Measurements from ENCODE around the gene NAA25.
"Not testable (repeated sequence)": the region's sequence is repeated elsewhere in the genome, so short reads cannot be mapped to it uniquely, and the experiment has no call there.

The NAA25 gene

DNA sequence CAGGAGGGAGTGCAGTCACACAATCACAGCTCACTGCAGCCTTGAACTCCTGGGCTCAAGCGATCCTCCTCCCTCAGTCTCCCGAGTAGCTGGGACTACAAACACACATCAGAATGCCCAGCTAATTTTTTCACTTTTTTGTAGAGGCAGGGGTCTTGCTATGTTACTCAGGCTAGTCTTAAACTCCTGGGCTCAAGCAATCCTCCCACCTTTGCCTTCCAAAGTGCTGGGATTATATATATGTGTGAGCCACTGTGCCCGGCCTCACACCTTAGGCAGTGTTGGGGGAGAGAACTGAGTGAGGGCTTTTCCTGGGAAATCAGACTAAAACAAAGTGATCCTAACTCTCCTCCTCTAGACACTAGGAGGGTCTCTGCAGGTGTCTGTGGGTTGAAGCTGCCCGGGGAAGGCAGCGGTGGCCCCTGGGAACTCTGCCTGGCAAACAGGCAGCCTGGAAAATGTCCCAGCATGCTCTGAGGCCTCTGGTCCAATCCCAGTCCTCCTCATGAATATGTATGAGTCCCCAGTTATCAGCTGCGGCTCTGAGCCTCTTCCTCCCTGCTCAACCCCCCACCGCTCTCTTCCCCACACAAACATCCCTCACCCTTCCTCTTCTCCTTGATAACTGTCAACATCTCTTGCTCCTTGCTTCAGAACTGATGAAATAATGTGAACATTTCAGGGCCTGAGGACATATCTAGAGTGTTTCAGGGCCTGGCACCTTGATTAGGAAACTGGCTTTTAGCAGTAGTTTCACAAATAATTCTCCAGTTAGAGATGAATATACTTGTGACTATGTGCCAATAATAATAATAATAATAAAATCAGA, 7.9 kb upstream of the NAA25 start:
- DNase-seq (ENCODE audit: low read depth in 2 of 2), result no peak

DNA sequence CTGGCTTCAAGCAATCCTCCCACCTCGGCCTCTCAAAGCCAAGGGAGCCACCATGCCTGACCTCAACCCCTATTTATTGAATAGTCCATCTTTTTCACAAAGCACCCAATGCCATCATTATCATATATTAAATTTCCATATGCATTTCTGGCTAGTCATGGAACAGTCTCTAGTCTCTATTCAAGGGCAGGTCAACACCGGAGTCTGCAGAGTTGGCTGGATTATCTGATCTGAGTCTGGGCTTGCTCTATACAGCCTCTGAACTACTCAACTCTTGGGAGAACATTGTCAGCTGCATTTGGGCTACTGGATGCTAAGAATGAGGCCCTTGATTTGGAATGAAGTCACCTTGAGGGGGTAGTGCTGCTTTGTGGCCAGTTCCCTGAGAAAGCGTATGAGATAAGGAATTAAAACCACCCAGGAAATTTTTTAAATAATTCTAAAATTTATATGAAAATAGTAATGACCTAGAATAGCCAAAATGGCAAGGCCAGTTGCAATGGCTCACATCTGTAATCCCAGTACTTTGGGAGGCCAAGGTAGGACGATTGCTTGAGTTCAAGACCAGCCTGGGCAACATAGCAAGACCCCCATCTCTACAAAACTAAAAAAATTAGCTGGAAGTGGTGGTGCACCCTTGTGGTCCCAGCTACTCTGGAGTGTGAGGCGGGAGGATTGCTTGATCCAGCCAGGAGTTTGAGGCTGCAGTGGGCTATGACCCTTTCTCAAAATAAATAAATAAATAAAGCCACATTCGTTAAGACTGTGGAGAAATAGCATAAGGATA, 6.9 kb upstream of the NAA25 start:
- DNase-seq (ENCODE audit: low read depth in 2 of 2), result no peak

DNA sequence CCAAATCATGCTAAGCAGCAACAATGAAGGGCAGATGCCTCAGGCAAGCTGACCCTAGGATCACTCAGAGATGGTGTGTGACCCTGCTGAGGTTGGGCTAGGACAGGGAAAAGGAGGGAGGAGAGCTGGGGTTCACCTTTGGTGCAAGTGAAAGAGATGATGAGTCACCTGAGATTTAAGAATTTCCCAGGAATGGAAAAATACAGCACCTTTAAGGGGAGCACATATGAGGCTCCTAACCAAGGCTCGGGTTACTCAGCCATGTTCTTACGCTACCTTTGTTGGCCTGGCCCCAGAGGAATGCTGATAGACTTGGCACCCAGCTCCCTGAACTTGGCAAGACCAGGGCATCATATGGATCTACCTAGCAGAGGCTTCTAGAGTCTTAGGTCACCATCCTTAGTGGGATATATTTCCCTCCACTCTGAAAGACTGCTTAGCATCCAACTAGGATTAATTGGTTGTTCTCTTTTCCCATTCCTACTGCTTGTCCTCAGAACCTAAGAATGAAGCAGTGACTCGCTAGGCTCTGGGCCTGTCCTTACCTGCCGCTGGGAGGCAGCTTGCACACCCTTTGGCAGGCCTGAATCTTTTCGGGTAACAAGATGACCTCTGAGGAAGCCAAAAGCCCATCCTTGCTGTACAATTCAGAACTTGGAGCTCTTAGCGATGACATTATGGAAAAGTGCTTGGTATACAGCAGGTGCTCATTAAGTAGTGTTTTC, 4.0 kb upstream of the NAA25 start:
- DNase-seq (ENCODE audit: low read depth in 2 of 2), result no peak

DNA sequence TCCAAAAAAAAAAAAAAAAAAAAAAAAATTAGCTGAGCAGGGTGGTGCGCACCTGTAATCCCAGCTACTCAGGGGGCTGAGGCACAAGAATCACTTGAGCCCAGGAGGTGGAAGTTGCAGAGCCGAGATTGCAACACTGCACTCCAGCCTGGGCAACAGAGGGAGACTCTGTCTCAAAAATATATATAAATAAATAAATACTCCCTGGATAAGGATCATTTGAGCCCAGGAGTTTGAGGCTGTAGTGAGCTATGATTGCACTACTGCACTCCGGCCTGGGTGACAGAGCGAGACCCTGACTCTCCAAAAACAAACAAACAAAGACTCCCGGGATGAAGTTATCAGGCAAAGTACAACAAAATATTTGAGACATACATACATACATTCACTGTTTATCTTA, 3.3 kb upstream of the NAA25 start:
- DNase-seq (ENCODE audit: low read depth in 2 of 2), result no peak

DNA sequence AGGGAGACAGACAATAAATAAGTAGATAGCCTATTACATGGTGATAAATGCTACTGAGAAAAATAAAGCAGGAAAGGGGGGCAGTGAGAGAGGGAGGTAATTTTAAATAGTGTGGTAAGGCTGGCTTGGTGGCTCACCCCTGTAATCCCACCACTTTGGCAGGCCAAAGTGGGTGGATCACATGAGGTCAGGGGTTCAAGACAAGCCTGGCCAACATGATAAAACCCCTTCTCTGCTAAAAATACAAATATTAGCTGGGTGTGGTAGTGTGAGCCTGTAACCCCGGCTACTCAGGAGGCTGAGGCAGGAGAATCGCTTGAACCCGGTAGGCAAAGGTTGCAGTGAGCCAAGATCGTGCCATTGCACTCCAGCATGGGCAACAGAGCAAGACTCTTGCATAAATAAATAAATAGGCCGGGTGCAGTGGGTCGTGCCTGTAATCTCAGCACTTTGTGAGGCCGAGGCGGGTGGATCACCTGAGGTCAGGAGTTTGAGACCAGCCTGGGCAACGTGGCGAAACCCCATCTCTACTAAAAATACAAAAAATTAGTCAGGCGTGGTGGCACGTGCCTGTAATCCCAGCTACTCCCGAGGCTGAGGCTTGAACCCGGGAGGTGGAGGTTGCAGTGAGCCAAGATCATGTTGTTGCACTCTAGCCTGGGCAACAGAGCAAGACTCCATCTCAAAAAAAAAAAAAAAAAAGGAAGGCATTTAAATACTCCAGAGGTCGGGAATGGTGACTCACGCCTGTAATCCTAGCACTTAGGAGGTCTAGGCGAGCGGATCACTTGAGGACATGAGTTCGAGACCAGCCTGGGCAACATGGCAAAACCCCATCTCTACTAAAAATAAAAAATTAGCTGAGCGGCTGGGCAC, 2.4 kb upstream of the NAA25 start:
- not testable (repeated sequence) for DNase-seq (ENCODE audit: low read depth in 2 of 2)

DNA sequence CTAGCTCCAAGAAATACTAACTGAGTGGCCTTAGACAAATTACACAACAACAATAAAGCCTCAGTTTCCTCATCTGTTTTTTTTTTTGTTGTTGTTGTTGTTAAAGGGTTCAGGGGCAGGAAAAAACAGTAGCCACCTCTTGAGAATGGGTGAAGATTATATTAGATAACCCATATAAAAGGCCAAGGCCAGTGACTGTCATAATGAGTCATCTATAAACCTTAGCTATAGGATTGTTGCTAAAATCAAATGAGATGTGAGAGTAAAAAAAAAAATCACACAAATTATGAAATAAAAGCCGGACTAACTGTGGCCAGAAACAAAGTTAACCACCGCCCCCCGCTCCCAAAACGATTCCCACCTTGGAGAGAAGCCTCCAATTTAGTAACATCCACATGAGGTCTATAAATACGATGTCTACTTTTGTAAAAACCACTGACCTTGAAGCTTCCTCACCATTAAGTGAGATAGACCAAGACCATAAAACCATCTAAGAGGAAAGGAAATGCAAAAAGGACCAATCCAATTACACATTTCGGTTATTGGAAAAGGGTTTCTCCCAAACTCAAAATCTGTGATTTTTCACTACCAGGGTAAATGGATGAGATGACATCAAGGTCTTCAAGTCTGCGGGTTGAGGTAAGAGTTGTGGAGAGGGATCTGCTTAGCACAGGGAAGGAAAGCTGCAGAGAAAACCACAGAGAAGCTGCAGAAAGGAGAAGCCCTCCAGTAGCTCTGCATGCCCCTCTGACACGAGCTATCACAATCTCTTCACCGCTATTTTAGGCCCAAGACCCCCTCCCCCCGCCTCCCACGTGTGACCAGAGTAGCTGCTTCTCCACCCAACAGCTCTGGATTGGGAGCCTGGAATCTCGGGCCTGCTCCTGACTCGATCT, 1.0 kb downstream of the NAA25 start:
- DNase-seq (ENCODE audit: low read depth in 2 of 2), result no peak

DNA sequence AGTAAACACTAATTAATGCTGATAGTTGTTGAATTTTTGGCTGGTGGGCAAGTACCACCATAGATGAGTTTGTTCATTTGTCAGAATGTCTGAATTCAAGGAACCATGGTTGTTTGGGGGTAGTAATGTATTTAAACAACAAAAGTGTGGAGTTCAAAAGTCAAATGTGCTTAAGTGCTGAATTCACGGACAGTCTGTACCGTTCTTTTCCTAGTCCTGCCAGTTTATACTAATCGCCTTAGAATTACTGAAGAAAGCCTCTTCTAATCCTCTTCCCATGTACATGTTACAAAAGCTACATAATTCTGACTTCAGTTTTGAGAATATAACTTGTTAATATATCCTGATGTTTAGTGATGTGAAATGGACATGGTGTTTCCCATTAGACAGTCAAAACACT, 2.7 kb downstream of the NAA25 start:
- DNase-seq (ENCODE audit: low read depth in 2 of 2), result no peak

DNA sequence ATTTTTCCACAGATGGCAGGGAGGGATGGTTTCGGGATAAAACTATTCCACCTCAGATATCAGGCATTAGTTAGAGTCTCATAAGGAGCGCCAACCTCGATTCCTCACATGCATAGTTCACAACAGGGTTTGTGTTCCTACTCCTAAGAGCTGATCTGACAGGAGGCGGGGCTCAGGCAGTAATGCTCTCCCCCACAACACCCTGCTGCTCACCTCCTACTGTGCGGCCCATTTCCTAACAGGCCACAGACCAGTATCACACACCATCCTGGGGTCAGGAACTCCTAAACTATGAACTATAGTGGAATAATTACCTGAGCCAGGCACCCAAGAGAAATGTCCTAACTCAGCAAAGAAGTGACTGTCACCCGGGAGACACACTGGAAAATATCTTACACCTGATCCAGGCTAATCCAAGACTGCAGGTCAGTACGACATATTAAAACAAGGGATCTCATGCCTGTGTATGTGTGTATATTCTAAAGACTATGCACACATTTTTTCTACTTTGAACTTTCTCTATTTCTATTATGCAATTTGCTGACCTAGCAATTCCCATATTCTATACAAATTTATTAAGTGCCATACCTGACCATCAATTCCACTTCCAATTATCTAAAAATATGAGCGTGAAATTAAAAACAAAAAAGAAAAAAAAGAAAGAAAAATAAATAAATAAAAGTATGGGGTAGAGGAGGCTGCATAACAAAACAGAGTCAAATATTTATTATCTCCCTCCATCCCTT, 4.7 kb downstream of the NAA25 start:
- no peak for DNase-seq (ENCODE audit: low read depth in 2 of 2)

DNA sequence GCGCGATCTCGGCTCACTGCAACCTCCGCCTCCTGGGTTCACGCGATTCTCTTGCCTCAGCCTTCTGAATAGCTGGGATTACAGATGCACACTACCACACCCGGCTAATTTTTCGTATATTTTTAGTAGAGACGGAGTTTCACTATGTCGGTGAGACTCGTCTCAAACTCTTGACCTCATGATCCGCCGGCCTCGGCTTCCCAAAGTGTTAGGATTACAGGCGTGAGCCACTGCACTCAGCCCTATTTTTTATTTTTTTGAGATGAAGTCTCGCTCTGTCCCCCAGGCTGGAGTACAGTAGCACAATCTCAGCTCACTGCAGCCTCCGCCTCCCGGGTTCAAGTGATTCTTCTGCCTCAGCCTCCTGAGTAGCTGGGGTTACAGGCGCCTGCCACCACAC, 5.8 kb downstream of the NAA25 start:
- DNase-seq (ENCODE audit: low read depth in 2 of 2), result not testable (repeated sequence)

DNA sequence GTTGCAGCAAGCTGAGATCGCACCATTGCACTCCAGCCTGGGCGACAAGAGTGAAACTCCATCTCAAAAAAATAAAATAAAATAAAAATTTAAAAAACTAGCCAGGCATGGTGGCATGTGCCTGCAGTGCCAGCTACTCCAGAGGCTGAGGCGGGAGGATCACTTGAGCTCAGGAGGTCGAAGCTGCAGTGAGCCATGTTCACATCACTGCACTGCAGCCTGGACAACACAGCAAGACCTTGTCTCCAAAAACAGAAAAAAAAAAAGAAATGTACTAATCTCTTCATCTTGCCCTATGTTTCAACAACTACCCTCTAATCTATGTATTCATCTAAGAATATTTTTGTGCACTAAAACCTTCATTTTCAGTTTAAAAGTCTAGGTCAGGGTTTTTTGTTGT, 6.5 kb downstream of the NAA25 start:
- no peak for DNase-seq (ENCODE audit: low read depth in 2 of 2)

DNA sequence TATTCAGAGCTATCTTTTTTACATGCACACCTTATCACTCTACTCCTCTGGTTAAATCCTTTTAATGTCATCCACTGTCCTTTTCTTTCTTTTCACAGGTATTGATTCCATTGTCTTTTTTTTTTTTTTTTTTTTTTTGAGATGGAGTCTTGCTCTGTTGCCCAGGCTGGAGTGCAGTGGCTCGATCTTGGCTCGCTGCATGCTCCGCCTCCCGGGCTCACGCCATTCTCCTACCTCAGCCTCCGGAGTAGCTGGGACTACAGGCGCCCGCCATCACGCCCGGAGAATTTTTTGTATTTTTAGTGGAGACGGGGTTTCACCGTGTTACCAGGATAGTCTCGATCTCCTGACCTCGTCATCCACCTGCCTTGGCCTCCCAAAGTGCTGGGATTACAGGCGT, 8.1 kb downstream of the NAA25 start:
- not testable (repeated sequence) for DNase-seq (ENCODE audit: low read depth in 2 of 2)

DNA sequence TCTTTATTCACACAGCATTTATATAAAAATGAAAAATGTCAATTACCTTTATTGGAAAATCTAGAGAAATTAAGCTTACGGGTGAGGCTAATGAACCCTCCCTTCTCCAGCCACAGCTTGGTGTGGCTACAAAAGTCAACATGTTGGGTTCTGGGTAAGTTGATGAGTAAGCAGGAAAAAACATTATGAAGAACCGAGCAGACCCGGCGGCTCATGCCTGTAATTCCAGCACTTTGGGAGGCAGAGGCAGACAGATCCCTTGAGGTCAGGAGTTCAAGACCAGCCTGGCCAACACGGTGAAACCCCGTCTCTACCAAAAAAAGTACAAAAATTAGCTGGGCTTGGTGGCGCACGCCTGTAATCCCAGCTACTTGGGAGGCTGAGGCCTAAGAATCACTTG, 10.9 kb downstream of the NAA25 start:
- no peak for DNase-seq (ENCODE audit: low read depth in 2 of 2)

DNA sequence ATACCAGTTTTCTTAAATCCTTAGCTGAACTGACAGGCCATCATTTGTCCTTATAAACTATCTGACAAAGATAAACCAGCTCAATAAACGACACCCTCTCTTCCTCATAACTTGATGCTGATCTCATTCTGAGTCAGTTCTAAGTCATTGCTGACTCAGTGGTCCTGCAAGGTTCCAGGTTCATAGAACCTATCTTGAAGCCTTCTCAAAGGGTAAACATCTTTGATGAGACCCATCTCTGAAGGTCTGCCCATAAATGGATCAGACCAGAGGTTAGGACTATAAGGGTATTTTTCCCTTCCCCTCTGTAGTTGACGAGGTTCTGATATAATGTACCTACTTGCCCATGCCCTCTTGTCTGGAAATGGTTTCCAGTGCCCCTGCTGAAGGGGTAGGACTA, 11.9 kb downstream of the NAA25 start:
- DNase-seq (ENCODE audit: low read depth in 2 of 2), result no peak

DNA sequence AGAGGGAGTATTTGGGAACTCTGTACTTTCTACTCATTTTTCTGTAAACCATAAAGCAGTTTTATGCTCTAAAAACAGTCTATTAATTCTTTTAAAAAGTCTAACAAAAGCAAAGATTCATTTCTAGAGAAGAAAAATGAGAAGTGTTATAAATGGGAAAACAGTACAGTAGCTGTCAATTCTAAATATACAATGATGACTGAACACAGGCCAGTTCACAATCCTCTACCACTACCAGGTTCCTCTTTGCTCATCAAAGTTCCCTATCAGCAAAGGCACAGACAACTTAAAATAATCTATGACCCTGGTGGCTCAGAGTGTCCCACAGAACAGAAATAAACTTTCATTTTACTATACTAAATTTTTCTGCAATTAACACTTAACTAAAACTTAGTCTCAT, 12.5 kb downstream of the NAA25 start:
- DNase-seq (ENCODE audit: low read depth in 2 of 2), result no peak

DNA sequence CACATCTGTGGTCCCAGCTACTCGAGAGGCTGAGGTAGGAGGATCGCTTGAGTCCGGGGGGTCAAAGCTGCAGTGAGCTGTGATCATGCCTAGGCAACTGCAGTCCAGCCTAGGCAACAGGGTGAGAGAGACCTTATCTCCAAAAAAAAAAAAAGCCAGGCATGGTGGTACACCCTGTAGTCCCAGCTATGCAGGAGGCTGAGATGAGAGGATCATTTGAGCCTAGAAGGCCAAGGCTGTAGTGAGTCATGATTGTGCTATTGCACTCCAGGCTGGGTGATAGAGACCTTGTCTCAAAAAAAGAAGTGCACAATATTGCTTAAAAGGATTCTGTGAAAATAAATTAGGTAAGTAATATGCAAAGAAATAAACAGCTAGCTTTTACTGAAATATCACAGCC, 17.0 kb downstream of the NAA25 start:
- no peak for DNase-seq (ENCODE audit: low read depth in 2 of 2)

DNA sequence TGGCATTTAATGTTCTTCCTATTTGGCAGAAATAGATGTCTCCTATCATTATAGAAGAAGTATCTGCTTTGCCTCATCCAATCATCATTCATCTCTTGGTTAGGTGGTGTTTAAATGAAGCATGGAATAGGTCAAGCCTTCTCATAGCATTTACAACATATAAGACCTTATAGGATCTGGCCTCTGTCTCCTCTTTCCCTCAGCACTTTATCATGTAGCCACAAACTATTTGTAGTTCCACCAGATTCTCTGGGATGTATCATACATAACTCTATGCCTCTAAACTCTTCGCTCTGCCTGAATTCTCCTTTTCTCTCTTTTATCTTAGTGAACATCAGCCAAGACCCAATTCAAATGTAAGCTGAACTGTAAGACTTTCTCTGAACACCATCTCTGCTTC, 20.7 kb downstream of the NAA25 start:
- no peak for DNase-seq (ENCODE audit: low read depth in 2 of 2)

DNA sequence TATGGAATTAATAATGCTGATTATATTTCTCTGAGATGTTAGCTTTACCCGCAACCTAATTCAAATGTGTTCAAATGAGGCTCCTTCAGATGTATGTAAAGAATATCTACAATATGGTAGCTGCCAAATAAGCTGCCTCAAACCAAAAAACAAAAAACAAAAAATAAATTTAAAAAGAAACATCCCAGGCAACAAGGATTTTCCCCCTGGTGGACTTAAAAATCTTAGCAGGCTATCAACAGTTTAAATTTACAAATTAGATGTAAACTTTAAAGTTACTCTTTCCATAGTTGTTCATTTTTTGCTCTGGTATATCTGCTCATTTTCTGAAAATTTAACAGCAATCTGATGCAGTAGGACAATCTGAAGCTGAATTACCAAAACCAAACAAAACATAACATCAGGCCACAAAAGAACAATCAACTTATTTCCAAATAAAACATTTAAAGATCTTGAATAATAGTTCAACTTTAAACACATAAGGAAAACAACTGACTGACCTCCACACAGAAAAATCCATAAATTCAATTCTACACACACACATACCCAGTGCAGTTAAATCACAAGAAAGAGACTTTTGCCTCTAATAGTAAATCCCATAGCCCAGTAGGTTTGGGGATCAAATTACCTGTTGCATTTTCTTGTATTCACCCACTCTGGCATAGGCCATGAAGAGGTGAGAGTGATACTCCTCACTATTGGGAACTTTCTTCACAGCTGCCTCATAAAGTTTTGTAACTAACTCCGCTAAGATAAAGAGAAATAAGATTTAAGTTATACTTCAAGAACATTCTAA, 21.3 kb downstream of the NAA25 start:
- no peak for DNase-seq (ENCODE audit: low read depth in 2 of 2)

DNA sequence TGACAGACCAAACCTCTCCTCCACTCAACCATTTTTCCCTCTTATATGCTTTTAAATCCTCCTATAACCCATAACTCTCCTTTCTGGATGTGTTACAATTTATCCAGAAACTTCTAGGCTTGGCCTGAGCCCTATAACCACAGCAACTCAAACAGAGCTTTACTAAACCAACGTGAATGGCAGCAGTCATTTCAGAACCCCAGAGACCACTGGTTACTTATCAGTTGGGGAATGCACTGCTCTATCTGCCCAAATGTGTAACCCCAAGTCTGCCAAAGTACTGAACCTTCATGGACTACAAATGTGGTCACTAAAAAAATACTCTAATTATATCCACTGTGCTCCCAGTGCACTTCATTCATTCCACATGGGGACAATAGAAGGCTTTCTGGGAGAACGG, 42.0 kb downstream of the NAA25 start:
- DNase-seq (ENCODE audit: low read depth in 2 of 2), result no peak

DNA sequence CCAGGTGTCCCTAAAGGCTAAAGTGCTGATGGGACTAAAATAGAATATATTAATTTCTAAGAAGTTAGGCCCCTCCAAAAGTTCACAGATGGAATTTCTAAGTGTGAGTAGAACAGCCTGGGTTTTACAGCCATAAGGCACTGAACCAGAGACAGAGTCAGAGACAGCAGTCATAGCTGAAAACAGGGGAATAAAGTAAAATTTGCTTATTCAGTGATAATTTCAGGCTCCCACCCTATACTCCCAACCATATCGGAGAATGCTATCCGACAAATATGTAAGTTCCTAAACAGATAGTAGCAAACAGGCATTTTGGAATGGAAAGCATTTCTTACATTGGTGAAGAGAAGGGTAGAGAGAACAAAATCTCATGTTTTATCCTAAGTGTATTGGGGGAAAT, 45.3 kb downstream of the NAA25 start:
- DNase-seq (ENCODE audit: low read depth in 2 of 2), result no peak

Measured in stimulated activated CD8-positive, alpha-beta memory T cell treated with anti-CD3 and anti-CD28 coated beads, Interleukin-7, amount 100 ng/mL, for 1 hour (primary cell).